ENCODE measurements around the gene ROPN1B.
"Not testable (repeated sequence)": the region's sequence is repeated elsewhere in the genome, so short reads cannot be mapped to it uniquely, and the experiment has no call there.

The ROPN1B gene

GRCh38 chr3:125968701-125969592 is at the start of gene ROPN1B:
ROPN1B (plus strand) TSS chr3:125969178; CDS start chr3:125972055, 2,877 bp downstream.
- not testable (repeated sequence) for DNase-seq (ENCODE audit: low read depth)

- not testable (repeated sequence) for DNase-seq (ENCODE audit: low read depth)
Observed at GRCh38 chr3:125920191-125920590, 48.8 kb upstream of the ROPN1B start.

- not testable (repeated sequence) for DNase-seq (ENCODE audit: low read depth)
Observed at GRCh38 chr3:125920751-125921279, 48.2 kb upstream of the ROPN1B start.

DNA sequence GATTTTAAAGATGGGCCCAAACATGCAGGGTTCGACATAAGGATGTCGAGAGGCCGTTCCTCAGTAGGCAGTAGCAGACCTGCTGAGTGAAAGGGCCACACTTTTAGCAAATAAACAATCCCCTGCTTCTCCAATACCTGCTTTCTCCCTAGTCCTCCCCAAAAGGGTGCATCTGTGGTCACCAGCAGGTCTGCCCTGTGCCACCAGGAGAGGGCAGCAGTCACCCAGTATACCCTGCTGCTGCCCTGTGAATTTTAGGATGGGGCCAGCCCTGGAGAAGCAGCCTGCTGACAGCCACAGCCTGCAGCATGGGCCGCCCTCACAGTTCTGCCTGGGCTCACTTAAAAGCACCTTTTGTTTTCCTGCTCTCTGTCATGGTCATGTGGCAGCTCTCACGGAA is 47.3 kb upstream of the ROPN1B start:
- DNase-seq (ENCODE audit: low read depth), result not testable (repeated sequence)

DNA sequence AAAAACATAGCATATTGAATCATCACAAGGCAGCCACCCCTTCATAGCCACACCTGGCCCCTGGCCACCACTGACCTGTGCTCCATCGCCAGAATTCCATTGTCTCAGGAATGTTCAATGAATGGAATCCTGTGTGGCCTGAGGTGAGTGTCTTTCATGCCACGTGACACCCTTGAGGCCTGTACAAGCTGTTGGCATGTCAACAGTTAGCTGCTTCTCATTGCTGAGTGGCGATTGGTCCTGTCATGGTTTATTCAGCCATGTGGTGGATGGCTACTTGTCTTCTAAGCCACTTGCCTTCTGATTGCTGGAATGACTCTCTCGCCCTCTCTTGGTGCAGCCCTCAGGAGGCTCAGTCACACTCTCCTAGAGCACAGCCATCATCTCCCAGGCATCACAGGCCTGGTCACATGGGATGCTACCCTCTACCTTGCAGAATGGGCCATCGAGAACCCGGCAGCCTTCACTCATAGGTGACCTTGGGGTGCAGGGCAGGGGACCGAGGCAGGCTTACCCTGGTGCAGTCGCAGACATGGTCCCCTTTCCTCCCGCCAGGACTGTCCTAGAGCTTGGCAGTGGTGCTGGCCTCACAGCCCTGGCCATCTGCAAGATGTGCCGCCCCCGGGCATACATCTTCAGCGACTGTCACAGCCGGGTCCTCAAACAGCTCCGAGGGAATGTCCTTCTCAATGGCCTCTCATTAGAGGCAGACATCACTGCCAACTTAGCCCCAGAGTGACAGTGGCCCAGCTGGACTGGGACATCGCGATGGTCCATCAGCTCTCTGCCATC is 45.5 kb upstream of the ROPN1B start:
- not testable (repeated sequence) for DNase-seq (ENCODE audit: low read depth)

DNA sequence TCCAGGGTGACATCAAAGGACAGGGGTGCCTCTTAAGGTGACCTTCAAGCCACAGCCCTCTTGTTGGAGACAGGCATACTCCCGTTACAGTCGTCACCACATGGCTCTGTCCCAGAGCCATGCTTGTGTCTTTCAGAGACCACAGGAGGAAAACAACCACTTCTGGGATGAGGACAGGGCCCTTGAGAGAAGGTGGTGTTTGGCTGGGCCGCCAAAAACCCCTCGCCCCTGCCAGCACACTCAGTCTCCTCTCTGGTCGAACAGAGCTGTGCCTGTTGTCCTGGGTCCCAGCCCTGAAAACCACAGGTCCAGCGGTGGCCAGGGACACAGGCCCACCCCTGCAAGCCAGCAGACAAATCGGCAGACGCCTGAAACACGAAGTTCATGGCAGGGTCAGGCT is 44.7 kb upstream of the ROPN1B start:
- not testable (repeated sequence) for DNase-seq (ENCODE audit: low read depth)

DNA sequence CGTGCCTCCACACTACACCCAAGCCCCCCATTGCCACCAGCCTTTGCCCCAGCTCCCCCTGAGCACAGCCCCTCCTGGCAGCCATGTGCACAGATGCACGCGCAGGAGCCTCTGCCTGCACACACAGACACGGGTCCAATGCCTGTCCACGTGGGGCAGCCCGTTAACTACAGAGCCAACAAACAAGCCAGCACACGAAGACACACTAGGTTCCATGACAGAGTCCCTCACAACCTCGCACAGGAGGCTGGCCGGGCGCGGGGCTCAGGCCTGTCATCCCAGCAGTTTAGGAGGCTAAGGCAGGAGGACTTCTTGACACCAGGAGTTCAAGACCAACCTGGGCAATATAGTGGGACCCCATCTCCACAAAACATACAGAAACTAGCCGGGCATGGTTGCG is 43.3 kb upstream of the ROPN1B start:
- DNase-seq (ENCODE audit: low read depth), result not testable (repeated sequence)

GRCh38 chr3:125928771-125929545 is 40.0 kb upstream of the ROPN1B start:
- DNase-seq (ENCODE audit: low read depth), result not testable (repeated sequence)

DNA sequence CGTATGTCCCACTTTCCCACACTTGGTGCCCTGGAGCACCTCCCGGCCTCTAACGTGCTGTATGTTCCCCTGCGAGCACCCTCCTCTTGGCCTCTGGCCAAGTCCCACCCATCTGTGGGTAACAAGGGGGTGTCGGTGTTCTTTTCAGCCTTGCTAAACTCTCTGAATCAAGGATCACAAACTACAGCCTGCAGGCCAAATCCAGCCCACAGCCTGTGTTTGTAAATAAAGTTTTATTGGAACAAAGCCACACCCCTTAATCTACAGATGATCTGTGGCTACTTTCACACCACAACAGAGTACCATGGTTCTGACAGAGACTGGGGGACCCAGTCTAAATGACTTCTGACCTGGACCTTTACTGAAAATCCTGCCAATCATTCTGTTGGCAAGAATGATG is 39.2 kb upstream of the ROPN1B start:
- DNase-seq (ENCODE audit: low read depth), result not testable (repeated sequence)

- not testable (repeated sequence) for DNase-seq (ENCODE audit: low read depth)
Observed at GRCh38 chr3:125931355-125931880, 37.6 kb upstream of the ROPN1B start.

- not testable (repeated sequence) for DNase-seq (ENCODE audit: low read depth)
Observed at GRCh38 chr3:125933397-125934173, 35.4 kb upstream of the ROPN1B start.

- DNase-seq (ENCODE audit: low read depth), result not testable (repeated sequence)
Observed at GRCh38 chr3:125935252-125935874, 33.6 kb upstream of the ROPN1B start.

- DNase-seq (ENCODE audit: low read depth), result not testable (repeated sequence)
Observed at GRCh38 chr3:125936210-125936815, 32.7 kb upstream of the ROPN1B start.

DNA sequence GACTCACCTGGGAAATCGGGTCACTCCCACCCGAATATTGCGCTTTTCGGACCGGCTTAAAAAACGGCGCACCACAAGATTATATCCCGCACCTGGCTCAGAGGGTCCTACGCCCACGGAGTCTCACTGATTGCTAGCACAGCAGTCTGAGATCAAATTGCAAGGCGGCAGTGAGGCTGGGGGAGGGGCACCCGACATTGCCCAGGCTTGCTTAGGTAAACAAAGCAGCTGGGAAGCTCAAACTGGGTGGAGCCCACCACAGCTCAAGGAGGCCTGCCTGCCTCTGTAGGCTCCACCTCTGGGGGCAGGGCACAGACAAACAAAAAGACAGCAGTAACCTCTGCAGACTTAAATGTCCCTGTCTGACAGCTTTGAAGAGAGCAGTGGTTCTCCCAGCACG is 32.1 kb upstream of the ROPN1B start:
- DNase-seq (ENCODE audit: low read depth), result not testable (repeated sequence)

DNA sequence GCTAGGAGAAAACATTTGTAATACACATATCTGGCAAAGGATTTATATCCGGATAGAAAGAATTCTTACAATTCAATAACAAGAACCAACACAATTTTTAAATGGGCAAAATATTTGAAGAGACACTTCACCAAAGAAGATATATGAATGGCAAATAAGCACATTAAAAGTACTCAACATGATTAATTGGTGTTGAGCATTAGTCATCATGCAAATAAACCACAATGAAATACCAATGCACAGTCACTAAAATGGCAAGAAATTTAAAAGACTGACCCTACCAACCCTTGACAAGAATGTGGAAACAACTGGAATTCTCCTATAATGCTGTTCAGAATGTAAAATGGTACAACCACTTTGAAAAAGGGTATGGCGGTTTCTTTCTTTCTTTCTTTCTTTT is 21.2 kb upstream of the ROPN1B start:
- DNase-seq (ENCODE audit: low read depth), result not testable (repeated sequence)

GRCh38 chr3:125948901-125949300 is 20.1 kb upstream of the ROPN1B start:
- peak; percentile 10 for DNase-seq (ENCODE audit: low read depth)

GRCh38 chr3:125951176-125951575 is 17.8 kb upstream of the ROPN1B start:
- DNase-seq (ENCODE audit: low read depth), result not testable (repeated sequence)

GRCh38 chr3:125957020-125957419 is 12.0 kb upstream of the ROPN1B start:
- DNase-seq (ENCODE audit: low read depth), result not testable (repeated sequence)

- DNase-seq (ENCODE audit: low read depth), result no peak
Observed at GRCh38 chr3:125957674-125958510, 11.1 kb upstream of the ROPN1B start.
